HG03460 (cell line): ENCODE results near the gene EDRF1.
"Not testable (repeated sequence)": the region's sequence is repeated elsewhere in the genome, so short reads cannot be mapped to it uniquely, and the experiment has no call there.

Experiments used
- ATAC-seq: cut with Tn5 transposase; IDR thresholded peaks from one replicate; pipeline ENCODE4 v1.9.1; 2021; ENCODE audit not compliant: unreplicated experiment

EDRF1 gene, protein sequence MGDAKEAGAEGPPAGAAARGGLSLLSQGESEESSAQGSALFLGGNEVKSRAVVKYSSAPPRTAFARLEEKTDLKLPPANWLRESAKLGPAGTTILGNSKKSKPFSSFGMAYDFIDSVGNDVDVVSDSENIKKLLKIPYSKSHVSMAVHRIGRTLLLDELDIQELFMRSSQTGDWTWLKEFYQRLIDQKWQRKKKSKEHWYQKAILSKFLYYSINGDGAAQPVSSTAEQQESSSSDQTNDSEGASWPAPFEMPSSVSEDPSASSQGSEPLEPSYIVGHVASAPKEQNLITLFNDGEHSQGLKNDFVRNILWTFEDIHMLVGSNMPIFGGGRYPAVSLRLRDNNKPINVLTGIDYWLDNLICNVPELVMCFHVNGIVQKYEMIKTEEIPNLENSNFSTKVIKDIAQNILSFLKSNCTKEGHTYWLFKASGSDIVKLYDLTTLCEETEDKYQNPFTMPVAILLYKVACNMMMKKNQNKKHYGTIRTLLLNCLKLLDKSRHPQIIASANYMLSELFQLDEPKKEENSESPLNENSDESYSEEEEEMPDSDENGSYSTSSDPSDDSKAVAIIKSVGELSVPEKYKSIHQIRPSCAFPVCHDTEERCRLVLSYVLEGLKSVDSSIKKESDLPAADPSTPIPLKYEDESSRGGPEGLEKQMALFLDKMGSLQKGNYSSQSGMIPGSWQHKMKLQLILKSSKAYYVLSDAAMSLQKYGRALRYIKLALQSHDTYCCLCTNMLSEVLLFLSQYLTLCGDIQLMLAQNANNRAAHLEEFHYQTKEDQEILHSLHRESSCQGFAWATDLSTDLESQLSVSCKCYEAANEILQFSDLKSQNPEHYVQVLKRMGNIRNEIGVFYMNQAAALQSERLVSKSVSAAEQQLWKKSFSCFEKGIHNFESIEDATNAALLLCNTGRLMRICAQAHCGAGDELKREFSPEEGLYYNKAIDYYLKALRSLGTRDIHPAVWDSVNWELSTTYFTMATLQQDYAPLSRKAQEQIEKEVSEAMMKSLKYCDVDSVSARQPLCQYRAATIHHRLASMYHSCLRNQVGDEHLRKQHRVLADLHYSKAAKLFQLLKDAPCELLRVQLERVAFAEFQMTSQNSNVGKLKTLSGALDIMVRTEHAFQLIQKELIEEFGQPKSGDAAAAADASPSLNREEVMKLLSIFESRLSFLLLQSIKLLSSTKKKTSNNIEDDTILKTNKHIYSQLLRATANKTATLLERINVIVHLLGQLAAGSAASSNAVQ

GRCh38 chr10:125719173-125720001, at the start of gene EDRF1:
Gene EDRF1 (plus strand): TSS chr10:125719709. CDS start chr10:125719808, 99 bp downstream.
- peak; percentile 86 for ATAC-seq

DNA sequence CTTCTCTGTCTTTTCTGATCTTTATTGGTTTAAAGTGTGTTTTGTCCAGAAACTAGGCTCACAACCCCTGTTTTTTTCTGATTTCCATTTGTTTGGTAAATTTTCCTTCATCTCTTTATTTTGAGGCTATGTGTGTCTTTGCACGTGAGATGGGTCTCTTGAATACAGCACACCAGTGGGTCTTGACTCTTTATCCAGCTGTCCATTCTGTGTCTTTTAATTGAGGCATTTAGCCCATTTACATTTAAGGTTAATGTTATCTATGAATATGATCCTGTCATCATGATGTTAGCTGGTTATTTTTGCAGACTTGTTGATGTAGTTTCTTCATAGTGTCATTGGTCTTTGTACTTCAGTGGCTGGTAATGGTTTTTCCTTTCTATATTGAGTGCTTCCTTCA, 46.6 kb upstream of the EDRF1 start:
- no peak for ATAC-seq

- no peak for ATAC-seq
These were observed 40.1 kb upstream of the EDRF1 start for GRCh38 chr10:125679436-125679835.

DNA sequence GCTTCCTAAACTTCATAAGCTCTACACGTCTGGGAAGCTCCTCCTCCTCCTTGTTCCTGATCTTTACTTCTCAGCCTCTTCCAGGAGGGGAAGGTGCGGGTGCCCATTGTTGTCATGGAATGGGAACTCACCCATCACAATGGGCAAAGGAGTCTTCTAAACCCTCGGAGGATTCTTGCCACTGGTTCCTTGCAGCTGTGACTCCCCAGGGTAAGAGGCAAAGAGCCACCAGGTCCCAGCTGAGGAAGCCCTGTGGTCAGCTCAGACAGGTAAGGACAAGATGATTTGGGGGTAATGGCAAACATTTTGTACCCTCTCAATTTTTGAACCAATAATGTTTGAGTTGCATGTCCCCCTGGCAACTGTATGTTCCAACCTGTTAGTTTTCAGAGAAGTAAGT, 36.4 kb upstream of the EDRF1 start, which contains the start of gene TEX36:
Gene TEX36 (minus strand): TSS at position 101 of the 400 bp plus-strand sequence. CDS start 174 bp downstream, outside the sequence.
- no peak for ATAC-seq

DNA sequence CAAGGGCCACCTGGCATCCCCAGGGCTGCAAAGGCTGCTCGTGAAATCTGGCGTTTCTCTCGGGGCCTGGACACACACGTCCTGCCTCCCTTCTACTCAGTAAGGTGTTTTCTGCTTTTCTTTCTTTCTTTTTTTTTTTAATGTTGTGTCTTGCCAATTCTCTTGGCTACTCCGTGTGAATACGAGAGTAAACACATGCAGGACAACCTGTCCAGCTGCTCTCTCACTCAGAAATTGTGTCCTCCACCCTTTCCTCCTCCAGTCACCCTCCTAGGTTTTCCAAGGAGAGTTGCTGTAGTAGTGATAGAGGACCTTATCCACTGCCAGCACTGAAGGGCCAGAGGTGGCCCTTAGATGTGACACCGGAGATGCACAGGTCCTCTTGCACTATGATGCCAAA, 35.7 kb upstream of the EDRF1 start:
- no peak for ATAC-seq

DNA sequence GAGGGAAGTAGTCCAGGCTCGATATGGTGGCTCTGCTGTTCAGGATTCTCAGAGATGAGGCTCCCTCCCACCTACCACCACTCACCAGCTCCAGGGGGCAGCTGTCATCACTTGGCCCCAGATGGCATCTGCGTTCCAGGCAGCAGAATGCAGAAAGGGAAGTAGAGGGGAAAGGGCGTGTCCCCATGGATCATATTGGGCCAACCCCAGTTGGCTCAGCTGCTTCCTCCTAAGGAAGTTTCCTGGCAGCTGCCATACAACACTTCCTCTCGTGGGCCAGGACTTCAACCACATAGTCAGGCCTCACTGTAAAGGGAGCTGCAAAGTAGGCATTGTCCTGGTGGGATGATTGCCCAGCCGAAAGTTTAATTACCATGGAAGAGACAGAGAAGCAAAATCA, 34.9 kb upstream of the EDRF1 start:
- no peak for ATAC-seq

DNA sequence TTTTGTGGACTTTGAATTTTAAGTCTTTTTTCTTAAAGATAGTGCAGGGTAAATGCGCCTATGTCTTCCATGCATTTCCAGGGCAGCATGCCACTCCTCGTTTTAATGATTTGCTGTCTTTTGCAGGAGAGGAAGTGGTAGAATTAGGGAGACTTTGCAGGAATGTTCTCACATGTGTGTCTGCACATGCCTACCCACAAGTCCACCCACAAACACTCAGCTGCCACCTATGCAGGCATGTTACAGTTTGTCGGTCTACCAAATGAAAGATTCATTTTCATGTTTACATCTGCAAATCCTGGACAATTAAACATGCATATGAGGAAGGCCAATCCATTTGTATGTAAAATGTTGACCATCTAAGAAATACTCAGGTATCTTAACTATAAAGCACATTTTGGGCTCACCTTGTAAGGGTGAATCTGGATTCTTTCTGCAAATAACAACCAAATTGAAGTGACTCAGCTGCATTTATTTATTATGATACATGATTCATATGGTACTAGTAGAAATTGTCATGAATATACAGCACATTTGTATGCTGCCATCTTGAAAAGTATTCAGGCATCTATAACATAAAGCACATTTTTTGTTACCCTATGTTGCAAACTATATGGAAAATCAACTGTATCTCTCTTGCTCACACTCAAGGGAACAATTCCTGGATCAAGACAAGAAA, 31.9 kb upstream of the EDRF1 start:
- no peak for ATAC-seq

DNA sequence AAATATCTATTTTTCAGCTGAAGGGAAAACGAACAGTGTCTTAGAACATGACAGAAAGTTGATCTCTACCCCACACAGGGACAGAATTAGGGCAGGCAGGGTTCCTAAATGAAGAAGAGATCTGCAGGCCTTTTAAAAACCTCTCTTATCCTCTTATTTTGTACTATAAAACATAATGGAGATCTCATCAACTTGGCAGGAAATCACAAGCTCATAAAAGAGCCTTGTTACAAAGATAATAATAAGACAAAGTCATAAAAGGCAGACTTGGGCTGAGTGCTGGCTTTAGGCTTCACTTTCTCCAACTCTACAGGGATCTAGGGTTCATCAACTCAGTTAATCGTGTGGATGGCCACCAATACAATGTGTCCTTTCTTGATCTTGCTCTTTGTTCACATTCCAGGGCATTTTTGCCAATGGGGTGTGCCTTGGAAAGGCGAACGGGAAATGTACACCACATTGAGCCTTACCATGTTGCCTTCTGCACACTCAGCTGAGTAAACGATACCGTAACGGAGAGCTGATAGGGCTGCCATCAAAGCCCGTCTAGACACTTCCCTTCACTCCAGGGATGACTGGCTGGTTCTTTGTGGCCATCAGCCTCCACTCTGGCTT, 29.4 kb upstream of the EDRF1 start:
- ATAC-seq = no peak

DNA sequence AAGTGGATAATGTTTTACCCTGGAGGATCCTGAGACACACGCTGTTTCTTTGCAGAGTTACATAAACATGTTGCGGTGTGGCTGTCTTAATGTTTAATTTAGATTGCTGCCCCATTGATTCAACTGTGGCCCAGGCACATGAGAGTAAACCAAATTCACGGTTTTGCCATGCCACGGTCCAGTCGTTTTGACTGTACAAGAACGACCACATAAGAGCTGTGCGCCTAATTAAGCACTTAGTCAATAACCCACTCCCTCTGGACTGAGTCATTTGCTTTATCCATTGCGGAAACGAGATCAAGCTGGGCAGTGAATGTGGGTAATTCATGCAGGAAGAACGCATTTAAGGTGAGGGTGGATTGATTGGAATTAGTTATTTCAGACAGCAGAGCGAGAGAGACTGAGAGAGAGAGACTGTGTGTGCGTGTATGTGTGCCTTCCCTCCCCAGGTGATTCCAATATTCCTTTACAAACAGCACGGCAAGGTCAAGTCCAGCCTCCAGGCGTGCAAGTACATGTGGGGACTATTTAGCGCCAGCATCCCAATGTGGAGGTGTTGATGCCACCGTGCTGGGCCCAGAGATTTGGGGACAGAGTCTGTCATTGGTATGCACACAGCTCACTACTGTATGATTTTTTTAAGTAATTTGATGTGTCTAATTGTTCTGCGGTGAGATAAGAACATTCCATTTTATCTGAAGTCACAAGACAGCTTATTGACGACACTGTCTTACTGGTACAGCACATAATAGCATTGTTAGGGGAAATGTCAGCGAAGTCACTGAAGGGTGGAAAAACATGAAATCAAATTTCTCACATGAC, 28.1 kb upstream of the EDRF1 start:
- no peak for ATAC-seq

DNA sequence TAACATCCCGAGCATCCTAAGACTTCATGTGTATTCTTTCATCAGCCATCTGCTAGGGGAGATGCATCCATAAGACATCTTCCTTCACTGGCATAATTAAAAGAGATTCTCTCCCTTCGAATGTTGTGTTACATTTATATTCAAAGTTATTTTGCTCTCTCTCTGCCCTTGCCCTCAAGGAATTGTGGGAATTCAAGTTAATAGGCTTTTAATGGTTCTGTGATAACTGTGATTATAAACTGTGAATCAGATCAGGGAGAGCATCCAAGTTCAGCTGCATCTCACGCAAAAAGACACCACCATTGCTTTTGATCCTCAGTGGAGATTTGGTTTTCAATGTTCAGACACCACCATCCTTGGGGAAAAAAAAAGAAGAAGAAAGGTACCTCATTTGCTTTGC, 27.3 kb upstream of the EDRF1 start:
- ATAC-seq = no peak

GRCh38 chr10:125692601-125693523, 26.6 kb upstream of the EDRF1 start:
- ATAC-seq = no peak

- no peak for ATAC-seq
These were observed 26.0 kb upstream of the EDRF1 start for GRCh38 chr10:125693524-125693847.

DNA sequence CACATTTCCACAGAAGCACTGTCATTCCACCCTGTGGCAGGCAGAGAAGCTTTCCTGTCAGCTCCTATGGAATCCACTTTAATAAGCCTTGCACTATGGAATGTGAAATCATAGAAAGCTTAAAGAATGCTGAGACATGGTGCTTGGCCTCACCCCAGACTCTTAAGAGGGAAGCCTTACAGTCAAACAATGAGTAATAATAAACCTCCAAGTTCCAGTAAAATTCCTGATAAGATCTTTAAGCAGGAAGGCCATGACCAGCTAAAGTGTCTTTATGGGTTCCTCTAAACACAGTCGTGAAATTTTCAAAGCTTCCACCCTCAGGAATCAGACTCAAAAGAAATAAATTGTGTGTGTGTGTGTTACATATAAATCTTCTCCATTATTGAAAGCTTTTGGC, 24.6 kb upstream of the EDRF1 start:
- ATAC-seq = no peak

GRCh38 chr10:125696884-125697283, 22.6 kb upstream of the EDRF1 start:
- not testable (repeated sequence) for ATAC-seq

- ATAC-seq = no peak
These were observed 21.0 kb upstream of the EDRF1 start for GRCh38 chr10:125698481-125698998.

DNA sequence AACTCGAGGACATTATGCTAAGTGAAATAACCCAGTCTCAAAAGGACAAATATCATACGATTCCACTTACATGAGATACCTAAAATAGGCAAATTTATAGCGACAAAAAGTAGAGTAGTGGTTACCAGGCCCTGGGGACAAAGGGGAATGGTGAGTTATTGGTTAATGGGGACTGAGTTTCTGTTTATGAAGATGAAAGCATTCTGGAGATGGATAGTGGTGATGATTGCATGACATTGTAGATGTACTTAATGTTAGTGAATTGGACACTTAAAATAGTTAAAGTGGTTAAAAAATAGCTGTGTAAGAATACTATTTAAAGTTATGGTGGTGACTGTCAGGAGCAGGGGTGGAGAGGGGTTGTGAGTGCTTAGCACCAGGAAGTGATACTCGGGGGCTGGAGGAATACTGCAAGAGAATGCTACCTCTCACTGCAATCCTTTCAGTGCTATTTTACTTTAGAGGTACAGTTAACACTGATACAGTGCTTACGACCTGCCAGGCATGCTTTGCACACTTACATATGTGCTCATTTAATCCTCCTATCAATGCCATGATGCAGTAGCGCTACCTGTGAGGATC, 19.9 kb upstream of the EDRF1 start:
- no peak for ATAC-seq

DNA sequence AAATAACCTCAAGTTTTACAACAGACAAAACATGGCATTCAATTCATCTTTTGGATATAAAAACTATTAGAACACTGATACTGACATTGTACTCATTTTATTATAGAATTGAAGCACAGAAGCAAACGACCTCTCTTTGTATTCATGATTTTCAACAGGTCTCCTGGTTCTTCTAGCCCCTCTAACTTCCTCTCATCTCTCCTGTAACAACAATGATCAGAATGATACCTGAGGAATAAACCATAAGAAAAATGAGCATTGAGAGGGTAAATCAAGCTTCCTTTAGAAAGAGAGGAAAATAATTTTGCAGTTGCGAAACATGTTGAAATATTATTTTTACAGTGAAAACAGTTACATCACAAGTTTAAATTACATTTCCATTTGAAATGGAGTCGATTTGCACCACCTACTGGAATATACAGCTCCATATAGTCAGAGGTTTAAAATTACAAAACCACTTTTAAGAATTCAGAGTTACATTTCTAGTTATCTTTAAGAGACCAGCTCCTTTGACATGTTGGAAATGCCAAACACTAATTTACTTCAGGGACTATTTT, 19.1 kb upstream of the EDRF1 start:
- no peak for ATAC-seq
